ENCODE data around the gene NR1I3. TPM values are rescaled to one million over a fixed set of nuclear protein-coding genes. Genes with fewer than 3 reads are reported as not detected.

The NR1I3 gene, protein sequence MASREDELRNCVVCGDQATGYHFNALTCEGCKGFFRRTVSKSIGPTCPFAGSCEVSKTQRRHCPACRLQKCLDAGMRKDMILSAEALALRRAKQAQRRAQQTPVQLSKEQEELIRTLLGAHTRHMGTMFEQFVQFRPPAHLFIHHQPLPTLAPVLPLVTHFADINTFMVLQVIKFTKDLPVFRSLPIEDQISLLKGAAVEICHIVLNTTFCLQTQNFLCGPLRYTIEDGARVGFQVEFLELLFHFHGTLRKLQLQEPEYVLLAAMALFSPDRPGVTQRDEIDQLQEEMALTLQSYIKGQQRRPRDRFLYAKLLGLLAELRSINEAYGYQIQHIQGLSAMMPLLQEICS
- not detected in 2 replicates for total RNA-seq

DNA sequence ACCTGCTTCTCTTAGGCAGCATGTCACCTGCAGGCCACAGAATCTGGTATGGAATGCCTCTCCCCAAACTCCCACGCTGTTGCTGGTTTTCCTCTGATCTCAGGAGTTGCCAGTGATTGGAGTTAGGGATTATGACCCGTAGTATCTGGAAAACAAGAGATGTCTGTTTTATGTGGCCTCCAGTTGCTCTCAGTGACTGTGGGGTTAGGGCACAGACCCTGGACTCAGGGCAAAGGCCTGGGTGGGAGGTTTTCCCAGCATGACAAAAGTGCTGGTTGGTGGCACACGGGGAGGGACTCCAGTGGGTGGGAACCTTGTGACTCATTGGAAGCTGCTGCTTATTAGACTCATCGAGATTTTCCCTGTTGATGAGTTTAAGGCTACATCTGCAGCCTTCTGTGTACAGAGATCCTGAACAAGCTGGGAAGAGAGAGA lies at the start of gene NR1I3:
NR1I3 (minus strand) TSS at position 165 of the 435 bp plus-strand sequence. CDS start 1,638 bp downstream, outside the sequence.

DNA sequence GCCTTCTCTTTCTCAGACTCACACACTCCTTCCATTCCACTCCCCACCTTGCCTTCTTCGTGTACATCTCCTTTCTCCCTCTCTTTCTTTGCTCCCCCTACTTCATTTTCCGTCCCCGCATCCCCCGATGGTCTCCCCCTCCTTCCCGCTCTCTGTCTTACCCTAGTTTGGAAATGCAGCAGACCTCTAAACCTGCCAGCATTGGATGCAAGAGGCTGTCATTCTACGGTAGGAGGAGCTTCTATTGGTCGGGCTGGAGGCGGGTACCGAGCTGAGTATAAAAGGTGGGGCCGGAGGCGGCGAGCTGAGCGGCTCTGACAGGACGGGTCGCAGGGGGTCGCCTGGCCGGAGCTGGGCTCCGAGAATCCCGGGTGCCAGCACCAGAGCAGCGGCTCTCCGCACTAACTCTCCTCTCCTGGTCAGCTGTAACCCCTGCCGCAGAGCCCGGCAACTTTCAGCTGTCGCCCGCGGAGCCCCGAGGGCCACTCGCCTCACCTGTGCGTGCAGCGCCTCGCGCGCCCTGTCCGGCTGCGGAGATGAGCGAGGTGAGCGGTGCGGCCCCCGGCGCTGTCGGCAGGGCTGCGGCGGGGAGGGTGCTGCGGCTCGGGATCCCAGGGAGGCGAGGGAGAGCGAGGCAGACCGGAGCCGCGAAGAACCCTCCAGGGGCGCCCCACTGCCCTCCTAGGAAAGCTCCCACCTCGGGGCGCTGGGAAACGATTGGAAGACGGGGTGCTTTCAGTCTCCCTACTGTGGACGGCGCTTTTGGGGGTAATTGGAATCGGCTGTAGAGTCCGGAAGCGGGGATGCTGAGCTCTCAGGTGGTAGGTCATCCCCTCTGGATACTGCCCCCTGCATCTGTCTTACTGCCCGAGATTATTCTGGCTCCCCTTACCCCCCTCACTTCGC lies 20.7 kb upstream of the NR1I3 start, which contains the start of gene PCP4L1:
PCP4L1 (plus strand) TSS at position 307 of the 906 bp plus-strand sequence; CDS start at position 537, 230 bp downstream.

DNA sequence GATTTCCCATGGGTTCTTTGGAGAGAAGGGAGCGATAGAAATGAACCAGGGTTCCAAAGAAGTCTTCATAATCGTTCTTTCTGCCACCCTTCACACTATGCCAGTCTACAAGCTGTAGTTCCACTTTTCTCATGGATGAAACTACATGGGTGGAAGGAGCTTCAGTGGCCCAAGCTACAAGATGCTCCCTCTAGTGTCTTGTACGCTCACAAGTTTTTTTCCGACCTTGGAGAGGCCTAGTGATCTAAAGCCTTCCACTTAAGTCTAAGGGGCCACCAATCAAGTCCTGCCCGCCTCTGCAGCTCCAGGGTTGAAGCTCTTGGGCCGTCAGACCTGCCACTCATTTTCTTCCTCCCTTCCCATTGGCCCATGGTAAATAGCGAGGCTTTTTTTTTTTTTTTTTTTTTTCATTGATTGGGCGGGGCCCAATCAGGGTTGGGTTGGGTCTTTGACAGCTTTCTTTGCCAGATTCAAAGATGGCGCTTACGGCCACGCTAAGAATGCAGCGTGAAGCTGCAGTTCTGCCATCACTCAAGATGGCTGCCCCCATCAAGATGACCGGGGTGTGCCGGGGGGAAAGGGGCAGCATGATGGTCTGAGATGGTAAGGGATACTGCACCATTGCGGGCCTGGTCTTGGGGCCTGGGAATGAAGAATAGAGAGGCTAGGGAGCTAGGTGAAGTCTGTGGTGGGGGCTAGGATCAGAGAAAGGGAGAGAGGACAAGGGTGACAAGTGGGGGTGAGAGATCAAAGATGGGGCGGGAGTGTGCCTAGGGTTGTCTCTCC lies 12.3 kb downstream of the NR1I3 start, which contains the start of gene TOMM40L:
TOMM40L (plus strand) TSS at position 527 of the 786 bp plus-strand sequence. CDS start 430 bp downstream, outside the sequence.

DNA sequence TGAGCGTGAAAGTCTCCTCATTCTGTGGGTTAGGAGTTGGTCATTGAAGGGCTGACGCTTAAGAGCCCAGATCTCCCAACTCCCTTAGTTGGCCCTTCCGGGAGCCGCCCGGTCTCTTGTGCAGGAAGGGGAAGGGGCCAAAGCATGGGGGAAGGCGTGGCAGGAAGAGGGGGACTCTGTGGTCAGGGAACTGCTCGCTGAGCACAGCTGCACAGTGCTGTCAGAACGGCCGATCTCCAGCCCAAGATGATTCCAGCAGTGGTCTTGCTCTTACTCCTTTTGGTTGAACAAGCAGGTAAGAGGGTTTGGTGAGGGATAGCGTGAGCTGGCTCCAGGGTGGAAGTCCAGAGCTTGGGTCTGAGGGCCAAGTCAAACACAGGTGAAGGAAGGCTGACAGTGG lies 22.9 kb downstream of the NR1I3 start, which contains the start of gene FCER1G:
FCER1G (plus strand) TSS at position 220 of the 400 bp plus-strand sequence; CDS start at position 247, 27 bp downstream.

DNA sequence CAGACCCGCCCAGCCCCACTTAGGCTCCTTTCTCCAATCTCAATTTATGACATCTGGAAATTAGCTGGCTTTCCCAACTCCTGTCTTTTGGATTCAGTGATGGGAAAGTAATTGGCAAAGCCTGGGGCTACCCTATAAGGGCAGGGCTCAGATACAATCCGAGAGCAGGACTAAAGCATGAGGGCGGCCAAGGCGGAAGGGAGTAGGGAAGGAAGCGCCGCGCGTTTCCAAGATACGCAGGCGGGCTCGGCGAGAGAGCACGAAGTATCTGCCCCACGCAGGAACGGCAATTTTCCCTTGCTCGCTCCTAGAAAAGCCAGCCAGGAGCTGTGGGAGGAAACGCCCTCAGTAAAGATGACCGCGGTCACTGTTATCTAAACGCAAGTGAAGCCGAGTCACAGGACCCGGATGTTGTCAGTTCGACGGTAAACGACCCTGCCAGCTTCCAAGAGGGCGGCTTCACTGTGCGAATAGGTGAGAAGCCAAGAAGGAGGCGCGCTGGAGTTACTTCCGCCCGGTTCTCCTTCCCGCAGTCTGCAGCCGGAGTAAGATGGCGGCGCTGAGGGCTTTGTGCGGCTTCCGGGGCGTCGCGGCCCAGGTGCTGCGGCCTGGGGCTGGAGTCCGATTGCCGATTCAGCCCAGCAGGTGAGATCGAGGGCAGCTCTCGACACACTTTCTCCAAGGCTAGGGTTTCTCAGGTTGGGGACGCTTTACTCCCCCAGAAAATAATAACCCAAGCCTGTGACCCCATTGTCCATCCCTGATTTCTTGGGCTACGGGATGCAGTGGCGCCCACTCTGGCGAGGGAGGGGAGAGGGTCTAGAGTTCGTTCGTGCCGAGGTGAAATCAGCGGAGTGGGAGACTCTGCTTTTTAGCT lies 35.9 kb downstream of the NR1I3 start, which contains the start of gene NDUFS2:
NDUFS2 (plus strand) TSS at position 532 of the 877 bp plus-strand sequence; CDS start at position 551, 19 bp downstream.

DNA sequence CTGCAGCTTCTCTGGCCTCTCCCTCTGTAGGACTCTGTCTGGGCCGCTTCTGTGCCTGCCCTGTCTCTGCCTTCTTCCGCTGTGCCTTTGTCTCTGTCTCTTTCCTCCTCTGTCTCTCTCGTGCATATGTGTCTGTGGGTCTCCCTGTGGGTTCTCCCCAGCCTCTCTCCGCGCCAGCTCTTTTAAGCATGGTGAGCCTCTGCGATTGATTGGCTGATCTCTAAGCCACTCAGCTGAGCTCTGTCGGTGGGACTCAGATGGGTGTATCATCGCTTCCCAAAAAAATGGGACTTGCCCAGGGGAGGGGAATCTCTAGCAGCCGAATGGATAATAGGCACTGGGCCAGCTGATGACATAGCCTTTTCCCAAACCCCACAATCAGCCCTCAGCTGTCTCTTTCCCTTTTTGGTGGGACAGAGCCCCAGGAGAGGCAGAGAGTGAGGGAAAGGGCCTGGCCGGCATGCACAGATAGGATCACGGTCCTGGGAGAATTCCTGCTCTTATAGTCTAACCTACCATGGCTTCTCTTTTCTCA lies 39.0 kb downstream of the NR1I3 start, which contains the start of gene ADAMTS4:
ADAMTS4 (minus strand) TSS at position 158 of the 535 bp plus-strand sequence. CDS start 427 bp downstream, outside the sequence.

Other genes starting within 250 kb of the NR1I3 start
- gene F11R, start 217.1 kb downstream of the NR1I3 start, total RNA-seq: 111 and 184 TPM in 2 replicates
- gene TSTD1, start 199.2 kb downstream of the NR1I3 start, total RNA-seq: 9.1 and 15.4 TPM in 2 replicates
- gene USF1, start 192.2 kb downstream of the NR1I3 start, total RNA-seq: 85.4 and 91.7 TPM in 2 replicates
- gene ARHGAP30, start 168.3 kb downstream of the NR1I3 start, total RNA-seq: not detected in 2 replicates
- under 0.01 and 0.34 TPM in 2 replicates for gene NECTIN4, start 148.6 kb downstream of the NR1I3 start, total RNA-seq
- 0.95 and 1.6 TPM in 2 replicates for gene KLHDC9, start 139.8 kb downstream of the NR1I3 start, total RNA-seq
- 38.9 and 39.4 TPM in 2 replicates for gene PFDN2, start 120.2 kb downstream of the NR1I3 start, total RNA-seq
- gene NIT1, start 120.1 kb downstream of the NR1I3 start, total RNA-seq: 9.1 and 12.4 TPM in 2 replicates
- gene DEDD, start 105.5 kb downstream of the NR1I3 start, total RNA-seq: 43.3 and 50.0 TPM in 2 replicates
- 154 and 165 TPM in 2 replicates for gene UFC1, start 84.2 kb downstream of the NR1I3 start, total RNA-seq
- 3.7 and 4.0 TPM in 2 replicates for gene USP21, start 78.7 kb downstream of the NR1I3 start, total RNA-seq
- 11.9 and 15.5 TPM in 2 replicates for gene PPOX, start 71.8 kb downstream of the NR1I3 start, total RNA-seq
- 15.6 and 20.3 TPM in 2 replicates for gene B4GALT3, start 60.7 kb downstream of the NR1I3 start, total RNA-seq
- 10.0 and 13.3 TPM in 2 replicates for gene ADAMTS4, start 39.1 kb downstream of the NR1I3 start, total RNA-seq
- 161 and 182 TPM in 2 replicates for gene NDUFS2, start 35.8 kb downstream of the NR1I3 start, total RNA-seq
- 0.17 TPM in 1 of 2 replicates, not detected in the other for gene FCER1G, start 22.9 kb downstream of the NR1I3 start, total RNA-seq
- gene APOA2, start 14.6 kb downstream of the NR1I3 start, total RNA-seq: not detected in 2 replicates
- gene TOMM40L, start 12.1 kb downstream of the NR1I3 start, total RNA-seq: 10.2 and 10.9 TPM in 2 replicates
- gene PCP4L1, start 20.5 kb upstream of the NR1I3 start, total RNA-seq: not detected in 2 replicates
- gene MPZ, start 71.8 kb upstream of the NR1I3 start, total RNA-seq: 1.3 and 1.7 TPM in 2 replicates
- gene SDHC, start 76.2 kb upstream of the NR1I3 start, total RNA-seq: 20.2 and 28.7 TPM in 2 replicates
- not detected in 2 replicates for gene CFAP126, start 129.7 kb upstream of the NR1I3 start, total RNA-seq